ENCODE measurements around the gene TBL1XR1. TPM values are rescaled to one million over a fixed set of nuclear protein-coding genes. Genes with fewer than 3 reads are reported as not detected.

The TBL1XR1 gene
- total RNA-seq, 1 experiment from 2014 or later, result 175 TPM

- H4K5ac ChIP-seq (ENCODE audit: insufficient read length, low read depth, low read length), result no peak overlapping the region
- H4K8ac ChIP-seq (replicated peaks; ENCODE audit: insufficient read length, low read depth, low read length), result no peak overlapping the region
These were observed 155.3 kb downstream of the TBL1XR1 start for GRCh38 chr3:177041730-177042551.

More at GRCh38 chr3:177041730-177042551, 155.3 kb downstream of the TBL1XR1 start:
- no peak overlapping the region for H3T11ph ChIP-seq (ENCODE audit: low read length)
- no peak overlapping the region for H3K14ac ChIP-seq (ENCODE audit: insufficient read depth, low read length)
- no peaks in the 10 kb centered on the region for H3K79me1 ChIP-seq (ENCODE audit: insufficient read depth, low read depth, low read length, poor library complexity, severe bottlenecking)
- no peaks in the 10 kb centered on the region for H3K9me3 ChIP-seq (ENCODE audit: control insufficient read depth, low read depth, low read length)
- H3K18ac ChIP-seq (ENCODE audit: insufficient read length, low read depth, low read length), result no peak overlapping the region
- H3K36me3 Mint-ChIP-seq (ENCODE audit: insufficient read depth in 1 of 3, low read depth in 3 of 3), result peaks cover 45 to 73% (median 72%) of the 10 kb centered on the region in 3 experiments
- no peaks in the 10 kb centered on the region for H3K4me1 ChIP-seq (ENCODE audit: insufficient read depth, low read length)
- H3K79me2 ChIP-seq (ENCODE audit: insufficient read depth, low read length), result no peaks in the 10 kb centered on the region
- H3K27me3 Mint-ChIP-seq (ENCODE audit: low read depth), result no peaks in the 10 kb centered on the region
- TF ChIP-seq, protein P1, sequence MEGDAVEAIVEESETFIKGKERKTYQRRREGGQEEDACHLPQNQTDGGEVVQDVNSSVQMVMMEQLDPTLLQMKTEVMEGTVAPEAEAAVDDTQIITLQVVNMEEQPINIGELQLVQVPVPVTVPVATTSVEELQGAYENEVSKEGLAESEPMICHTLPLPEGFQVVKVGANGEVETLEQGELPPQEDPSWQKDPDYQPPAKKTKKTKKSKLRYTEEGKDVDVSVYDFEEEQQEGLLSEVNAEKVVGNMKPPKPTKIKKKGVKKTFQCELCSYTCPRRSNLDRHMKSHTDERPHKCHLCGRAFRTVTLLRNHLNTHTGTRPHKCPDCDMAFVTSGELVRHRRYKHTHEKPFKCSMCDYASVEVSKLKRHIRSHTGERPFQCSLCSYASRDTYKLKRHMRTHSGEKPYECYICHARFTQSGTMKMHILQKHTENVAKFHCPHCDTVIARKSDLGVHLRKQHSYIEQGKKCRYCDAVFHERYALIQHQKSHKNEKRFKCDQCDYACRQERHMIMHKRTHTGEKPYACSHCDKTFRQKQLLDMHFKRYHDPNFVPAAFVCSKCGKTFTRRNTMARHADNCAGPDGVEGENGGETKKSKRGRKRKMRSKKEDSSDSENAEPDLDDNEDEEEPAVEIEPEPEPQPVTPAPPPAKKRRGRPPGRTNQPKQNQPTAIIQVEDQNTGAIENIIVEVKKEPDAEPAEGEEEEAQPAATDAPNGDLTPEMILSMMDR (conservative IDR thresholded peaks at IDR 0.05), result no peak
- no peaks in the 10 kb centered on the region for H3K27me3 ChIP-seq (ENCODE audit: insufficient read depth, low read length)
- H3K4me1 Mint-ChIP-seq, result peaks cover 27 to 30% of the 10 kb centered on the region in 2 experiments
- no peak overlapping the region for H2AFZ ChIP-seq (ENCODE audit: low read length)
- H4K91ac ChIP-seq (ENCODE audit: insufficient read length, low read depth, low read length), result no peak overlapping the region
- H3K27ac ChIP-seq (ENCODE audit: insufficient read length, low read depth, low read length), result no peak overlapping the region
- no peaks in the 10 kb centered on the region for H3K9me3 Mint-ChIP-seq
- no peak overlapping the region for H2BK120ac ChIP-seq (ENCODE audit: low read depth, low read length, poor library complexity, severe bottlenecking)
- no peaks in the 10 kb centered on the region for H3K23me2 ChIP-seq (ENCODE audit: insufficient read length, low read depth, low read length, poor library complexity, severe bottlenecking)
- H4K20me1 ChIP-seq (ENCODE audit: control insufficient read depth, insufficient read depth, insufficient read length), result no peaks in the 10 kb centered on the region
- H2BK5ac ChIP-seq (ENCODE audit: insufficient read length, low read length), result no peak overlapping the region
- no peak overlapping the region for H2BK20ac ChIP-seq (ENCODE audit: low read depth, low read length, poor library complexity, severe bottlenecking)
- no peak overlapping the region for H3K4ac ChIP-seq (ENCODE audit: low read depth, low read length)
- H3K4me2 ChIP-seq (ENCODE audit: insufficient read depth, insufficient read length, low read length), result no peak overlapping the region
- no peak overlapping the region for H3K9ac ChIP-seq (ENCODE audit: extremely low read depth, insufficient read length, low read length)
- no peak overlapping the region for H2BK15ac ChIP-seq (ENCODE audit: low read depth, low read length)
- no peak for DNase-seq
- H3K56ac ChIP-seq (ENCODE audit: insufficient read length, low read depth, low read length), result no peak overlapping the region
- peak overlapping the region; percentile 42 to 82 (median 70); a peak in 6 of 7 replicates for H3K27ac Mint-ChIP-seq
- no peak overlapping the region for H3K4me3 Mint-ChIP-seq
- no CpG with 5 or more reads among the region's 8 CpGs for WGBS (ENCODE audit: extremely low coverage, insufficient read length, low lambda C conversion rate)
- no peak overlapping the region for H3K23ac ChIP-seq (ENCODE audit: insufficient read length, low read depth, low read length)
- no peak overlapping the region for H2BK12ac ChIP-seq (ENCODE audit: insufficient read length, low read depth, low read length)
- H2AK5ac ChIP-seq (ENCODE audit: insufficient read length, low read length), result no peak overlapping the region

All from H9 (cell line).